ENCODE data around the gene CYB5RL. TPM values are rescaled to one million over a fixed set of nuclear protein-coding genes. Genes with fewer than 3 reads are reported as not detected.

Gene CYB5RL
- total RNA-seq, 3 donors from 2014 or later, result 4.5 to 8.0 (median 7.5) TPM

DNA sequence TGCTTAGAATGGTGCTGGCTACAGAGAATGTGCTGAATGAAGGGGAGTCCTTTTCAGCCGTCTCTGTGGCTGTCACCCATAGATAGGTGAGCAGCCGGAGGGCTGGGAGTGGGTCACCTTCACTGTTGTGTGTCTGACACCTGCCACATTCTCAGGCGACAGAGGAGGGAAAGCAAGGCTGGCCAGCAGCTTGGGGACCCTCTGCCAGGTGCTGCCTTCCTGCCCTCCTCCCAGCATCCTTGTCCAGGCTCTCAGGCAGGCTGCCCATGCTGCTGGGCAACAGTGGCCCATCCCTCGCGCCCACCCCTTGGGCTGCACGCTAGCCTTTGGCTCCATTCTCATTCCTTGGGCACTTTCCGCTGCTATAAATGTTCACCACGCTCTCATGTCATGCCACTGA is 22.1 kb downstream of the CYB5RL start:
- Histone ChIP-seq H3K27ac (no peak overlapping the region), H3K27me3 (no peaks in the 10 kb centered on the region), H3K4me3 (no peak overlapping the region), H3K36me3 (no peaks in the 10 kb centered on the region), H3K4me1 (no peaks in the 10 kb centered on the region), H3K9me3 (no peaks in the 10 kb centered on the region)
- intact Hi-C loops (cut with DNase I; ENCODE audit: low total_unique reads), result no loop called here
- TF ChIP-seq, protein P1, sequence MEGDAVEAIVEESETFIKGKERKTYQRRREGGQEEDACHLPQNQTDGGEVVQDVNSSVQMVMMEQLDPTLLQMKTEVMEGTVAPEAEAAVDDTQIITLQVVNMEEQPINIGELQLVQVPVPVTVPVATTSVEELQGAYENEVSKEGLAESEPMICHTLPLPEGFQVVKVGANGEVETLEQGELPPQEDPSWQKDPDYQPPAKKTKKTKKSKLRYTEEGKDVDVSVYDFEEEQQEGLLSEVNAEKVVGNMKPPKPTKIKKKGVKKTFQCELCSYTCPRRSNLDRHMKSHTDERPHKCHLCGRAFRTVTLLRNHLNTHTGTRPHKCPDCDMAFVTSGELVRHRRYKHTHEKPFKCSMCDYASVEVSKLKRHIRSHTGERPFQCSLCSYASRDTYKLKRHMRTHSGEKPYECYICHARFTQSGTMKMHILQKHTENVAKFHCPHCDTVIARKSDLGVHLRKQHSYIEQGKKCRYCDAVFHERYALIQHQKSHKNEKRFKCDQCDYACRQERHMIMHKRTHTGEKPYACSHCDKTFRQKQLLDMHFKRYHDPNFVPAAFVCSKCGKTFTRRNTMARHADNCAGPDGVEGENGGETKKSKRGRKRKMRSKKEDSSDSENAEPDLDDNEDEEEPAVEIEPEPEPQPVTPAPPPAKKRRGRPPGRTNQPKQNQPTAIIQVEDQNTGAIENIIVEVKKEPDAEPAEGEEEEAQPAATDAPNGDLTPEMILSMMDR (IDR thresholded peaks at IDR 0.05), result no peak
- TF ChIP-seq POLR2A (IDR thresholded peaks at IDR 0.05) (no peak), POLR2AphosphoS5 (IDR thresholded peaks at IDR 0.05) (no peak)
- no peak for DNase-seq (ENCODE audit: low spot score in 2 of 2)

DNA sequence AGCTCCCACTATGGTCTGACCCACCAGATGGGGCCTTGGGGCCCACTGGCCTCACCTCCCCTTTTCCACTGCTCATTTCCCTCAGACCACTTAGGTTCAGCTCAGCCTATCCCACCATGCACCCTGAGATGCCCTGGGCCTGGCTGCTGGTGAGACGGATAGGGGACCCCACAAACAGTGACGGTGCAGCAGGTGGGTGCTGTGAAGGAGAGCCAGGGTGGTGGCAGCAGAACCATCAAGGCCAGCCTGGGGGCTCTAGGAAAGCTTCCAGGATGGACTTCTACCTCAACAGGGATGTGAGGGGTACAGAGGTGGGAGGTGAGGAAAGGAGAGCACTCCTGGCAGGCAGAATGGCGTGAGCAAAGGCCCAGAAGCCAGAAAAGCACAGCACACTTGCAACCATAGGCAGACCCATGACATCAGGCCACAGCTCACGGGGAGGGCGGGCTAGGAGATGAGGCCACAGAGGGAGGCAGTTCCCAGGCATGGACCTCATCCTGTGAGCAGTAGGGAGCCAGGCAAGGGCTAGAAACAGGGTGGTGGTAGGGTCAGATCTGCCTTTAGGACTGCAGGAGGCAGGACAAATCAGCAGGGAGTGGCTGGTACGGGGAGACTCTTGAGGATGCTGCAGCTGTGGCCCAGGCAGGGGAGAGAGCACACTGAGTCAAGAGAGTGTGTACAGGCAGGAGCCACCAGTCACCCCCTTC is 23.1 kb downstream of the CYB5RL start:
- intact Hi-C loops (cut with DNase I; ENCODE audit: low total_unique reads), result no loop called here
- H3K9me3 ChIP-seq, result no peaks in the 10 kb centered on the region
- H3K27me3 ChIP-seq, result no peaks in the 10 kb centered on the region
- H3K27ac ChIP-seq, result no peak overlapping the region
- H3K4me3 ChIP-seq, result no peak overlapping the region
- TF ChIP-seq, protein P1 (IDR thresholded peaks at IDR 0.05), result no peak
- no peak for TF ChIP-seq POLR2AphosphoS5 (IDR thresholded peaks at IDR 0.05)
- no peak for TF ChIP-seq POLR2A (IDR thresholded peaks at IDR 0.05)
- H3K4me1 ChIP-seq, result no peaks in the 10 kb centered on the region
- H3K36me3 ChIP-seq, result no peaks in the 10 kb centered on the region
- DNase-seq (ENCODE audit: low spot score in 2 of 2), result no peak

DNA sequence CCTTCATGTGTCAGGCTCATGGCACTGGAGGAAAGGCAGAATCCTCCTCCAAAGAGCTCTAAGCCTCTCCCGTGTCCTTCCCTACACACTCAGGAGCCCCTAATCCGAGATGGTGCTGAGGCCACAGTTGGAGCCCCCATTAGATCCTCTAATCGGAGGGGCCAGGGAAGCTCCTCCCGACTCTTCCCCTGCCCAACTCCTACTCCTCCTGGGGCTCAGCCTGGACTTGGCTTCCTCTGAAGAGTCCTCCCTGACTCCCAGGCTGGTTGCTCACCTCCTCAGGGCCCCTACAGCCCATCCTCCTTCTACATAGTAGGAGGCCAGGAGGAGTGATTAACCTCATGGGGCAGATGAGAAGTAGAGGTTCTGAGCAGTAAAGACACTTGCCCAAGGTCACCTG is 25.7 kb downstream of the CYB5RL start:
- TF ChIP-seq POLR2A (IDR thresholded peaks at IDR 0.05), result no peak
- TF ChIP-seq POLR2AphosphoS5 (IDR thresholded peaks at IDR 0.05), result no peak
- TF ChIP-seq, protein P1 (IDR thresholded peaks at IDR 0.05), result no peak
- no peaks in the 10 kb centered on the region for H3K36me3 ChIP-seq
- H3K27ac ChIP-seq, result no peak overlapping the region
- H3K4me3 ChIP-seq, result no peak overlapping the region
- no peaks in the 10 kb centered on the region for H3K4me1 ChIP-seq
- no peaks in the 10 kb centered on the region for H3K9me3 ChIP-seq
- intact Hi-C loops (cut with DNase I; ENCODE audit: low total_unique reads), result no loop called here
- no peak for DNase-seq (ENCODE audit: low spot score in 2 of 2)
- no peaks in the 10 kb centered on the region for H3K27me3 ChIP-seq

DNA sequence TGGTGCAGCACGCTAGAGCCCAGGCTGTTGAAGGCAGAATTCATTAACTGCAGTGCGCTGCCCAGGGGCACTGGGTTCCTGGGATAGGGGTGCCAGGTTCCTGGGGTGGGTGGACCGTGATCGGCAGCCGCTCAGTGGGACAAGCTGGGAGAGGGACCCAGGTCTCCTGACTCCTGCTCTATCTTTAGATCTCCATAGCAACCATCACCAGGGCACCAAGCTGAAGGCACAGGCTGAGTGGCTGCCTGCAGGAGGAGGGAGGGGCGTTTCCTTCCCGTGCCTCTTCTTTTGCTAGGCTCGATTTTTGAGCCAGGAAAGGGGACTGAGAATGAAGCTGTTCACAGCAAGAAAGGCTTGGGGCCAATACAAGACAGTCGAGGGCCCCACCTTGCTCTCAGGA is 26.1 kb downstream of the CYB5RL start:
- intact Hi-C loops (cut with DNase I; ENCODE audit: low total_unique reads), result no loop called here
- Histone ChIP-seq H3K27ac (no peak overlapping the region), H3K9me3 (no peaks in the 10 kb centered on the region), H3K36me3 (no peaks in the 10 kb centered on the region), H3K27me3 (no peaks in the 10 kb centered on the region), H3K4me1 (no peaks in the 10 kb centered on the region), H3K4me3 (no peak overlapping the region)
- TF ChIP-seq POLR2A (IDR thresholded peaks at IDR 0.05) (no peak), POLR2AphosphoS5 (IDR thresholded peaks at IDR 0.05) (no peak)
- TF ChIP-seq, protein P1 (IDR thresholded peaks at IDR 0.05), result no peak
- DNase-seq (ENCODE audit: low spot score in 2 of 2), result no peak

DNA sequence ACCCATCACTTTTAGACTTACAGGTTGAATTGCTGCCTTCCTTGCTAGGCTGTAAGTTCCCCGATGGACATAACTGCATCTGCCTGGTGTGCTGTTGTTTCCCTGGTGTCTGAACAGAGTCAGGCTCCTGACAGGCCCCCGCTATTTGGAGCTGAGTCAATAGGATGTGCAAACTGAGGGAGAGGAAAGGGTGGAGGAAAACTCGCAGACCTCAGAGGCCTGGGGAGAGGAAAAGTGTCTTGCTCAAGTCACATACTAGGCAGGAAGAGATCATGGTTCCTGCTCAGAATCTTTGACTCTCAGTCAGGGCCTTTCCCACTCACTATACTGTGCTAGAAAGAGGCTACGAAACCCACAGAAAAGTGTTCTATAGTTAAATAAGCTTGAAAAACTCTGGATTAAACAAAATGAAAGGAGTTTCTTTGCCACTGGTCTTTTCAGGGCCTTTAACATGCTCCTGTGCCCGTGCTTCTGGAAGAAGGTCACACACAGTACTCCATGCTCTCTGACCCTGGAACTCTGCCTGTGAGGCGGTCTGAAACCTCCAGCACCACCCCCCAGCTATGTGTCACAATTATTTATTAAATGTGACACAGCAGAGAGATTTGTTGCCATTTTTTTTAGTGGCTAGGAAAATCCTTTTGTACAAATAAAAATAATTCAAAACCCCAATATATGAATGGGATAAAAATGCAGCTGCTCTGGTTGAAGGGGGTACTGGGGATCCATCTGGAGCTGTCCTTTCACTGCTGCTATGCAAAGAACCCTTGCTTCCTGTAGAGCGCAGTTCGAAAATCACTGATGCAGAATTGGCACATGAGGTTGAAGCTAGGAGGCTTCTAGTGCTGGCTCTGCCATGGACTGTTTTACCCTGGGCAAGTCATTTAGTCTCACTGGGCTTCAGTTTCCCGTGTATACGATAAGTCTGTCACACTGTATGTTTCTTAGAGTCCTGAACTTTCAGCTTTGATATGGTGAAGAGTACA is 26.9 kb downstream of the CYB5RL start:
- intact Hi-C loops (cut with DNase I; ENCODE audit: low total_unique reads), result no loop called here

More for the DNA sequence above, 26.9 kb downstream of the CYB5RL start:
- DNase-seq (ENCODE audit: low spot score in 2 of 2), result no peak
- peak overlapping the region in 1 of 2 donors; percentile 48 for H3K27ac ChIP-seq
- no peaks in the 10 kb centered on the region for H3K27me3 ChIP-seq
- H3K36me3 ChIP-seq, result no peaks in the 10 kb centered on the region
- no peaks in the 10 kb centered on the region for H3K9me3 ChIP-seq
- no peak overlapping the region for H3K4me3 ChIP-seq
- TF ChIP-seq, protein P1 (IDR thresholded peaks at IDR 0.05), result no peak
- TF ChIP-seq POLR2A (IDR thresholded peaks at IDR 0.05) (no peak), POLR2AphosphoS5 (IDR thresholded peaks at IDR 0.05) (no peak)
- no peaks in the 10 kb centered on the region for H3K4me1 ChIP-seq

All from breast epithelium (tissue), 4 donors.